Inferior parietal cortex (tissue), 1 donor: ENCODE data around the gene TRAF2.

Experiments used
- DNase-seq: peaks from one replicate; pipeline ENCODE4 v3.0.0-alpha.2; 2016; ENCODE audit errors: extremely low spot score

TRAF2 gene

GRCh38 chr9:136847088-136847825, 39.1 kb upstream of the TRAF2 start:
- no peak for DNase-seq

GRCh38 chr9:136847826-136848392, 38.4 kb upstream of the TRAF2 start:
- DNase-seq: no peak

- no peak for DNase-seq
Observed at GRCh38 chr9:136848393-136849037, 37.8 kb upstream of the TRAF2 start.

GRCh38 chr9:136849038-136849959, 37.0 kb upstream of the TRAF2 start, which contains the start of gene PHPT1:
Gene PHPT1 (plus strand): TSS chr9:136849409. CDS start chr9:136849431, 22 bp downstream.
- peak; percentile 99 for DNase-seq

GRCh38 chr9:136849960-136850865, 36.1 kb upstream of the TRAF2 start:
- no peak for DNase-seq

GRCh38 chr9:136850866-136851775, 35.2 kb upstream of the TRAF2 start:
- DNase-seq: no peak

- DNase-seq: no peak
Observed at GRCh38 chr9:136851941-136852663, 34.2 kb upstream of the TRAF2 start, which contains the start of gene MAMDC4. Gene MAMDC4 (plus strand): TSS chr9:136852346. CDS start chr9:136852417, 71 bp downstream.

- DNase-seq: no peak
Observed at GRCh38 chr9:136852664-136853595, 33.4 kb upstream of the TRAF2 start.

- no peak for DNase-seq
Observed at GRCh38 chr9:136853596-136854112, 32.7 kb upstream of the TRAF2 start.

GRCh38 chr9:136854113-136854841, 32.0 kb upstream of the TRAF2 start:
- DNase-seq: no peak

- DNase-seq: no peak
Observed at GRCh38 chr9:136854842-136855460, 31.4 kb upstream of the TRAF2 start.

- DNase-seq: no peak
Observed at GRCh38 chr9:136855461-136856078, 30.7 kb upstream of the TRAF2 start.

GRCh38 chr9:136856079-136856476, 30.2 kb upstream of the TRAF2 start:
- no peak for DNase-seq

GRCh38 chr9:136856541-136857141, 29.7 kb upstream of the TRAF2 start:
- no peak for DNase-seq

- no peak for DNase-seq
Observed at GRCh38 chr9:136857166-136857565, 29.1 kb upstream of the TRAF2 start.
